Sigmoid colon (tissue), 4 donors: ENCODE measurements around the gene TLR9.

Source experiments
- EP300 ChIP-seq, 4 donors: sonication (generic); formaldehyde crosslinking; IDR thresholded peaks; one replicate each; pipeline ENCODE4 v1.6.1; 2017; ENCODE audit warnings: antibody characterized with exemption in 4 of 4
- TF ChIP-seq, protein P1 (sequence below), 4 experiments: fragments of 450-650 bp in 3 of 4; fragments of 200-600 bp in 1 of 4; IDR thresholded peaks; one replicate each; pipeline ENCODE4 v1.5.1; 2016 to 2019; ENCODE audit warnings: antibody characterized with exemption in 4 of 4, mild to moderate bottlenecking in 3 of 4, moderate library complexity in 2 of 4

DNA sequence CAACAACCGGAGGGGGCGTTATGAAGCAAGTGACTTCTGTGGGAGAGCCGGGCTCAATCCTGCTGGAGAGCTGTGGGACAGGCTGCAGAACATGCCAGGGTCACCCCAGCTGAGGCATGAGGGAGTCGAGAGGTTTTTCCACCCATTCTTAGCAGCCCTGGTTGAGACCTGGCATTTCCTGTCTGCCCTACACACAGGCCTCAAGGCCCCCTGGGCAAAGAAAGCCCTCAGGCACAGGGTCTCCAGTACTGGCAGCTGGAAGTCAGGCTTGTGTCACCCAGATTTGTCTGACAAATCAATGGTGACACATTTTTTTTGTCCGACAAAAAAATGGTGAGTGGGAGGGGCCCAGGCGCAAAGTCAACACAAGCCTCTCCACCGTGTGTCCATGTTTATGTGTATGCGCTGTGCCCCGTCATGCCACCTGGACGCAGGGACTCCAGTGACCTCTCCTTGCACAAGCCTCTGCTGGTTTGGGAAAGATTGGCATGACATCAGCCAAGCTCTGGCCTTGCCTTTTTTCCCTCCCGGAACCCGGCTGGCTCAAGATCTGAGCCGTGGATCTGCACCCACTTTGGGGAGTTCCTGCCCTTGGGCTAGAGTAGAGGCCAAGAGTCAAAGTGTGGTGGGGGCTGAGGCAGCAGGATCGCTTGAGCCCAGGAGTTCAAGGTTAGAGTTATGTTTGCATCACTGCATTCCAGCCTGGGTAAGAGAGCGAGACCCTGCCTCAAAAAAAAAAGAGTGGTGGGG lies 48.3 kb downstream of the TLR9 start:
- TF ChIP-seq EP300 (IDR thresholded peaks at IDR 0.05), result no peak
- TF ChIP-seq, protein P1, sequence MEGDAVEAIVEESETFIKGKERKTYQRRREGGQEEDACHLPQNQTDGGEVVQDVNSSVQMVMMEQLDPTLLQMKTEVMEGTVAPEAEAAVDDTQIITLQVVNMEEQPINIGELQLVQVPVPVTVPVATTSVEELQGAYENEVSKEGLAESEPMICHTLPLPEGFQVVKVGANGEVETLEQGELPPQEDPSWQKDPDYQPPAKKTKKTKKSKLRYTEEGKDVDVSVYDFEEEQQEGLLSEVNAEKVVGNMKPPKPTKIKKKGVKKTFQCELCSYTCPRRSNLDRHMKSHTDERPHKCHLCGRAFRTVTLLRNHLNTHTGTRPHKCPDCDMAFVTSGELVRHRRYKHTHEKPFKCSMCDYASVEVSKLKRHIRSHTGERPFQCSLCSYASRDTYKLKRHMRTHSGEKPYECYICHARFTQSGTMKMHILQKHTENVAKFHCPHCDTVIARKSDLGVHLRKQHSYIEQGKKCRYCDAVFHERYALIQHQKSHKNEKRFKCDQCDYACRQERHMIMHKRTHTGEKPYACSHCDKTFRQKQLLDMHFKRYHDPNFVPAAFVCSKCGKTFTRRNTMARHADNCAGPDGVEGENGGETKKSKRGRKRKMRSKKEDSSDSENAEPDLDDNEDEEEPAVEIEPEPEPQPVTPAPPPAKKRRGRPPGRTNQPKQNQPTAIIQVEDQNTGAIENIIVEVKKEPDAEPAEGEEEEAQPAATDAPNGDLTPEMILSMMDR (IDR thresholded peaks at IDR 0.05), result no peak
